Left kidney (tissue), 2 donors: Measurements from ENCODE around the gene SEBOX. TPM values are rescaled to one million over a fixed set of nuclear protein-coding genes. Genes with fewer than 3 reads are reported as not detected.

ENCODE experiments used
- DNase-seq: peaks from one replicate; pipeline ENCODE4 v3.0.0-alpha.2; 2013
- polyA plus RNA-seq: library from polyadenylated mRNA; unstranded; fragments of 120-200 nt; gene quantifications from one replicate; pipeline ENCODE4 v1.2.1, GENCODE V29; 2013; ENCODE audit not compliant: insufficient read length

Gene SEBOX
- polyA plus RNA-seq, 1 donor, result not detected

- no peak for DNase-seq
Observed at GRCh38 chr17:28368915-28369683, 4.1 kb upstream of the SEBOX start.

- DNase-seq, result no peak
Observed at GRCh38 chr17:28368306-28368831, 3.4 kb upstream of the SEBOX start.

- DNase-seq, result no peak
Observed at GRCh38 chr17:28367641-28368305, 2.8 kb upstream of the SEBOX start.

GRCh38 chr17:28366605-28367004, 1.6 kb upstream of the SEBOX start:
- no peak for DNase-seq

- no peak for DNase-seq
Observed at GRCh38 chr17:28365487-28365886, 488 bp upstream of the SEBOX start.

GRCh38 chr17:28363776-28364650, 986 bp downstream of the SEBOX start:
- DNase-seq, result no peak

GRCh38 chr17:28363186-28363585, 1.8 kb downstream of the SEBOX start:
- DNase-seq, result no peak

- DNase-seq, result no peak
Observed at GRCh38 chr17:28357901-28358197, 7.2 kb downstream of the SEBOX start.

- peak; percentile 94 for DNase-seq
Observed at GRCh38 chr17:28357061-28357900, 7.7 kb downstream of the SEBOX start, which contains the start of gene POLDIP2. TSS of gene POLDIP2 (minus strand) at chr17:28357527. CDS start at chr17:28357448, 79 bp downstream.

GRCh38 chr17:28350271-28350670, 14.7 kb downstream of the SEBOX start:
- no peak for DNase-seq

GRCh38 chr17:28348979-28349378, 16.0 kb downstream of the SEBOX start:
- no peak for DNase-seq

GRCh38 chr17:28347261-28347891, 17.6 kb downstream of the SEBOX start:
- DNase-seq, result no peak

- DNase-seq, result no peak
Observed at GRCh38 chr17:28346746-28347246, 18.2 kb downstream of the SEBOX start.

- no peak for DNase-seq
Observed at GRCh38 chr17:28346199-28346580, 18.8 kb downstream of the SEBOX start.

- no peak for DNase-seq
Observed at GRCh38 chr17:28345419-28346198, 19.4 kb downstream of the SEBOX start.

GRCh38 chr17:28344435-28344901, 20.5 kb downstream of the SEBOX start:
- DNase-seq, result no peak

GRCh38 chr17:28344011-28344410, 21.0 kb downstream of the SEBOX start:
- no peak for DNase-seq

GRCh38 chr17:28343491-28343932, 21.5 kb downstream of the SEBOX start:
- no peak for DNase-seq

- DNase-seq, result no peak
Observed at GRCh38 chr17:28342313-28342712, 22.7 kb downstream of the SEBOX start.

GRCh38 chr17:28341516-28341915, 23.5 kb downstream of the SEBOX start:
- no peak for DNase-seq
